Brain microvascular endothelial cell (primary cell): ENCODE results near the gene AGBL1.

ENCODE experiments used
- DNase-seq: peaks from one replicate; pipeline ENCODE4 v3.0.0-alpha.2; 2020
- H3K27ac ChIP-seq: fragments of 250-450 bp; sonication (Bioruptor Pico); 2 replicates; pipeline ENCODE4 v1.5.1; 2020; ENCODE audit warnings: mild to moderate bottlenecking, moderate library complexity
- H3K27me3 ChIP-seq: fragments of 250-450 bp; sonication (Bioruptor Pico); replicated peaks from 2 replicates; pipeline ENCODE4 v1.5.1; 2020; ENCODE audit warnings: mild to moderate bottlenecking
- H3K36me3 ChIP-seq: fragments of 250-450 bp; sonication (Bioruptor Pico); replicated peaks from 2 replicates; pipeline ENCODE4 v1.5.1; 2020; ENCODE audit warnings: mild to moderate bottlenecking
- H3K4me3 ChIP-seq: 2 replicates; pipeline ENCODE4 v1.5.1; 2011; ENCODE audit warnings: low read depth, mild to moderate bottlenecking, control low read depth, low read length, moderate library complexity
- CTCF ChIP-seq: IDR thresholded peaks from 2 replicates; pipeline ENCODE4 v1.5.1; 2011; ENCODE audit warnings: low read depth, mild to moderate bottlenecking, moderate library complexity, low read length, control low read depth, inconsistent platforms; ENCODE audit errors: missing control alignments
- in situ Hi-C: cut with HindIII; loops from 2 replicates; pipeline ENCODE4 v1.10.0; 2017; ENCODE audit warnings: low sequenced_read_pairs, low pct_ligation_motif_present

Gene AGBL1

GRCh38 chr15:86677278-86677677 is 597.6 kb downstream of the AGBL1 start:
- Histone ChIP-seq H3K27me3 (no peaks in the 10 kb centered on the region), H3K36me3 (no peaks in the 10 kb centered on the region), H3K4me3 (no peak overlapping the region), H3K27ac (no peak overlapping the region)
- DNase-seq, result no peak
- no peak for TF ChIP-seq CTCF
- in situ Hi-C loops, result no loop called here

GRCh38 chr15:86685263-86685662 is 605.6 kb downstream of the AGBL1 start:
- Histone ChIP-seq H3K36me3 (no peaks in the 10 kb centered on the region), H3K27ac (no peak overlapping the region), H3K4me3 (no peak overlapping the region), H3K27me3 (no peaks in the 10 kb centered on the region)
- TF ChIP-seq CTCF, result no peak
- DNase-seq, result no peak
- in situ Hi-C loops, result no loop called here

- TF ChIP-seq CTCF, result no peak
- no peaks in the 10 kb centered on the region for H3K36me3 ChIP-seq
- no peak for DNase-seq
- H3K27me3 ChIP-seq, result no peaks in the 10 kb centered on the region
- H3K27ac ChIP-seq, result no peak overlapping the region
- in situ Hi-C loops, result no loop called here
- H3K4me3 ChIP-seq, result no peak overlapping the region
These were observed 609.3 kb downstream of the AGBL1 start for GRCh38 chr15:86689006-86689405.

- no peaks in the 10 kb centered on the region for H3K36me3 ChIP-seq
- no peak for DNase-seq
- in situ Hi-C loops, result no loop called here
- no peak overlapping the region for H3K27ac ChIP-seq
- no peak for TF ChIP-seq CTCF
- no peaks in the 10 kb centered on the region for H3K27me3 ChIP-seq
- H3K4me3 ChIP-seq, result no peak overlapping the region
These were observed 610.9 kb downstream of the AGBL1 start for GRCh38 chr15:86690566-86690965.

GRCh38 chr15:86691091-86691663 is 611.5 kb downstream of the AGBL1 start:
- H3K36me3 ChIP-seq, result no peaks in the 10 kb centered on the region
- in situ Hi-C loops, result no loop called here
- H3K27me3 ChIP-seq, result no peaks in the 10 kb centered on the region
- no peak for TF ChIP-seq CTCF
- H3K4me3 ChIP-seq, result no peak overlapping the region
- H3K27ac ChIP-seq, result no peak overlapping the region
- no peak for DNase-seq

GRCh38 chr15:86700864-86701610 is 621.4 kb downstream of the AGBL1 start:
- no peak for TF ChIP-seq CTCF
- no peak for DNase-seq
- H3K27ac ChIP-seq, result no peak overlapping the region
- H3K4me3 ChIP-seq, result no peak overlapping the region
- H3K27me3 ChIP-seq, result no peaks in the 10 kb centered on the region
- in situ Hi-C loops, result no loop called here
- H3K36me3 ChIP-seq, result no peaks in the 10 kb centered on the region
